Aorta (tissue), 5 donors: ENCODE results near the gene MICAL2. TPM values are rescaled to one million over a fixed set of nuclear protein-coding genes. Genes with fewer than 3 reads are reported as not detected.

Experiments
- ATAC-seq: fragments of 200-7000 bp; cut with Tn5 transposase; one replicate; pipeline ENCODE4 v1.9.1; 2022; ENCODE audit warnings: moderate library complexity; ENCODE audit not compliant: low FRiP score
- DNase-seq, 2 donors: peaks; one replicate each; pipeline ENCODE4 v3.0.0-alpha.2; 2020
- H3K27ac ChIP-seq, 2 donors: one replicate each; pipeline ENCODE4 v1.5.1; 2013; ENCODE audit warnings: low read length in 2 of 2, mild to moderate bottlenecking in 2 of 2, moderate library complexity in 2 of 2, control low read depth in 1 of 2, inconsistent platforms in 1 of 2, low read depth in 1 of 2
- H3K27me3 ChIP-seq, 2 donors: one replicate each; pipeline ENCODE4 v1.6.1; 2013; ENCODE audit warnings: control low read depth in 1 of 2, low read length in 1 of 2, mild to moderate bottlenecking in 1 of 2, moderate library complexity in 1 of 2; ENCODE audit not compliant: insufficient read depth in 2 of 2, control insufficient read depth in 1 of 2
- H3K36me3 ChIP-seq, 2 donors: one replicate each; pipeline ENCODE4 v1.6.1; 2013; ENCODE audit warnings: control low read depth in 1 of 2, low read length in 1 of 2, mild to moderate bottlenecking in 1 of 2; ENCODE audit not compliant: insufficient read depth in 2 of 2, control insufficient read depth in 1 of 2
- H3K4me1 ChIP-seq, 2 donors: one replicate each; pipeline ENCODE4 v1.6.1; 2013; ENCODE audit warnings: low read length in 2 of 2, control low read depth in 1 of 2, mild to moderate bottlenecking in 1 of 2, moderate library complexity in 1 of 2; ENCODE audit not compliant: insufficient read depth in 2 of 2, control insufficient read depth in 1 of 2
- H3K4me3 ChIP-seq, 2 donors: one replicate each; pipeline ENCODE4 v1.5.1; 2013; ENCODE audit warnings: low read length in 2 of 2, control low read depth in 1 of 2, mild to moderate bottlenecking in 1 of 2
- H3K9me3 ChIP-seq: one replicate; pipeline ENCODE4 v1.6.1; 2013; ENCODE audit warnings: mild to moderate bottlenecking, low read length; ENCODE audit not compliant: control insufficient read depth
- WGBS, 2 donors: extraction: QIAGEN DNeasy Blood & Tissue Kit; methylation state at CpG; one replicate each; pipeline ENCODE4 v1.1.7; 2013; 5-methylcytosine and 5-hydroxymethylcytosine counted together
- intact Hi-C, 2 donors: fragments of 100-400 bp; cut with DNase I; formaldehyde crosslinking; loops; one replicate each; pipeline versions ENCODE4 v1.14.2 to v1.15.0; 2022
- polyA plus RNA-seq, 2 donors: library from polyadenylated mRNA; stranded (reverse); fragments of 200-250 nt; gene quantifications; one replicate each; pipeline ENCODE4 v1.2.3, GENCODE V29; 2013
- total RNA-seq, 2 donors: library from RNA; stranded (reverse); fragmentation: NEBNext Ultra II Directional; extraction: Animal tissue kit (Norgen Biotek cat#: 25700); gene quantifications; one replicate each; pipeline ENCODE4 v1.2.1, GENCODE V29; 2021
- donor health status: healthy with polysubstance abuse.
- donor health status: Bipolar disorder and iron deficiency.
- donor health status: DM: no; HTN: no; CAD: no.
- donor health status: DM: no; HTN: no; CAD: no.
- donor health status: DM: yes; HTN: yes; CAD: no.

Gene MICAL2
- total and polyA plus RNA-seq, 4 donors = 87.7 to 605 (median 280) TPM

DNA sequence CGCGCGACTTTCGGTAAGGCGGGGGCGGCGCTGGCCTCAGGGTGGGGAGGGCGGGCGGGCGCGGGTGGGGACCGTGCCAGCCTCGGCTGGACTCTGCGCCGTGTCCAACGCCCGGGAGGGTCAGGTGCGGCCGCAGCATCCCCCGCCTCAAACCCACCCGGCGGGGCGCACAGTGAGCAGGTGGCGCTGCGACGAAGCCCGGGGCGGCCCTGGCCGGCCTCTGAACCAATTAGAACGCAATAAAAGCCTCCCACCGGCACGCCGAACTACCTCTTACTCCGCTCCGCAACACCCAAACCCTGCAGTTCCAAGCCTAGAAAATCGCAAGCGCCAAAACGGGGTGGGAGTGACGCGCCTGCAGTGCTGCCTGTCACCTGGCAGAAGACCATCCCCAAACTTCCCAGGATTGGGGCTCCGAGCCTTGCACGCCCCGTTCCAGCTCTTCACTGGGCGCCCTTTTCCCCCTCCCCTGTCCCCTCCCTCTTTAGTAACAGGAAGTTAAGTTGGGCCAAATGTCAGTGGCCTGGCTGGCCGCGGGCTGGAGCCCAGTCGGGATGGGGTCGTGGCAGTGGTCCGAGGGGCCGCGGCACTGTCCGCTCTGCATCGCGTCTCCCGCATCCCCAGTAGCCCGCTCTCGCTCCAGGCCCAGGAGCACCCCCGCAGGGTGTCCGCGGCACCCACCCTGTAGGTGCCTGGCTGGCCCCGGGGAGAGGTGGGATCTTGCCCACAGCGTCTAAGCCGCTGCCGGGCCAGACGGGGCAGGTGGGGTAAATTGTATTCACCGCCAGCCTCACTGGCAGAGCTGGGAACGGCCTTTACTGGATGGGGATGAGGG is 541 bp downstream of the MICAL2 start:
- Histone ChIP-seq H3K27ac (peak overlapping the region; percentile 83 to 90), H3K27me3 (no peaks in the 10 kb centered on the region), H3K4me3 (peak overlapping the region; percentile 63 to 69), H3K36me3 (no peaks in the 10 kb centered on the region), H3K4me1 (peaks cover 2 to 5% of the 10 kb centered on the region in 2 donors), H3K9me3 (no peaks in the 10 kb centered on the region)
- DNase-seq (peak; percentile 68 to 81), ATAC-seq (peak; percentile 45)
- 2% methylated on average over 62 to 67 of the region's 67 CpGs for WGBS, 2 donors
- intact Hi-C loops = loop anchor here (2.0 to 10.0 kb wide), 4 partner anchors 20 to 126 kb away; no protein-coding TSS in a partner anchor

DNA sequence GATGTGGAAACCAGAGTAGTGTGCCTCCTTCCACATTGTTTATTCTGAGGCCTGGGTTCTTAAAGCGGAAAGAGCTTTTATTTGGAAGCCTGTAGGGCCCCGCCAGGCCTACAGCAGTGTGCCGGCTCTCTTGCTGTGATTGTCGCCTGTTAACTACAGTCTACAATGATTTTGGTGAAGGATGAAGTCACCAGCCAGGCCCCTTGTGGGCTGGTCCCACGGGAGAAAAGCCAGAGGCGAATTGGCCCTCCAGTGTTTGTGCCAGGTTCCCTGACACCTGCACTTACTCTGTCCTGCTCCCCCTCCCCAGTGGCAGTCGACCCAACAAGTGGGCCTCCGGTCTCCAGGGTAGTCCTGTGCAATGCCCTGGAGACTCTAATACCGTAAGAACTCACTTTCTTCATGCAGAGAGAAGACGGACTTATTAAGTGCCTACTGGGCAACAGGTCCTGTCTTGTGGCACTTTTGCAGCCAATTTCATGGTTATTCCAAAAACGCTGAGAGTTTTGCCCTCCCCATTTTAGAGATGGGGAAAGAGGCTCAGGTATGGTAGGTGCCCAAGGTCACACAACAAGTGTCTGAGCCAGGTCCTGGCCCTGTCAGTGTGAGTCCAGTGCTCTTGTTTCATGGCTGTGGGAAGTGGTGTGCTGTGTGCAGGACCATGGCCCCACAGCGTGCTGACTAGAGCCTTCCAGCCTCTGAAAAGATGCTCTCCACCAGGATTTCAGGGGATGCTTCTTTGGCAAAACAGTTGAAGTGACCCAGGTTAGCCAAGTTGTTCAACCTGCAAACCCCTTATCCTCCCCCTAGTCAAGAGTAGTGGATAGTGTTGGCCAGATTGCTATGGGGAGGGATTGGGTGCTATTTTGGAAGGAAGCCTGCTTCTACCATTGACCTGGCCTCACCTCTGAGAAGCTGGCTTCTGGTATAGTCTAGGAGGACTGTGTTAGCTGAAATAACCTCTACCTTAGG is 1.4 kb downstream of the MICAL2 start:
- Histone ChIP-seq H3K27me3 (no peaks in the 10 kb centered on the region), H3K4me3 (peak overlapping the region; percentile 63 to 69), H3K36me3 (peaks cover 0 to 1% of the 10 kb centered on the region in 2 donors), H3K9me3 (no peaks in the 10 kb centered on the region), H3K27ac (peak overlapping the region; percentile 83 to 90), H3K4me1 (peaks cover 2 to 9% of the 10 kb centered on the region in 2 donors)
- ATAC-seq = peak; percentile 0
- intact Hi-C loops = loop anchor here (2.0 to 10.0 kb wide), 4 partner anchors 21 to 125 kb away; no protein-coding TSS in a partner anchor
- peak; percentile 65 to 81 for DNase-seq
- WGBS, 2 donors = 4 to 7% methylated on average over 12 of the region's 12 CpGs

DNA sequence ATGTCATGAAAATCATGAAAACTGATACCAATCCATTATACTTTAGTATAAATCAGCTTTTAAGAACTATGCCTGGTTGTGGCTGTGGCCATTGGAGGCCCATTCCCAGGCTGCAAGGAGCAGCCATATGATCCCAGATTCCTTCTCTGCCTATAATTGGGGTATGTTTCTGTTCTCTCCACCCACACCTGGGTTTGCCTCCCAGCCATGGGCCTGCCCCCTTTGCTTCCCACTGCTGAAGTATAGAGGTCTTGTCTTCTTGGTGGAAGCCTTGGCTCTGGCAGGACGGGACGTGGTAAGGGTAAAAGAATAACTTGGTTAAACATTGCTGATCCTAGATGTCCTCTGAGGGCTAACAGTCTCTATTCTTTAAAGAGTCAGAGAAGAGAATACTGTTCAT is 2.4 kb downstream of the MICAL2 start:
- H3K27ac ChIP-seq = peak overlapping the region; percentile 73 to 87
- ATAC-seq = no peak
- H3K9me3 ChIP-seq = no peaks in the 10 kb centered on the region
- WGBS, 2 donors = 4 to 5% methylated on average over 2 of the region's 2 CpGs
- H3K27me3 ChIP-seq = no peaks in the 10 kb centered on the region
- intact Hi-C loops = loop anchor here (5.0 to 10.0 kb wide), 3 partner anchors 50 to 125 kb away; no protein-coding TSS in a partner anchor
- peak overlapping the region; percentile 51 to 69 for H3K4me3 ChIP-seq
- H3K36me3 ChIP-seq = peaks cover 0 to 1% of the 10 kb centered on the region in 2 donors
- peaks cover 6 to 11% of the 10 kb centered on the region in 2 donors for H3K4me1 ChIP-seq
- DNase-seq = peak in 1 of 2 donors; percentile 8

- peak in 1 of 2 donors; percentile 41 for DNase-seq
- H3K27me3 ChIP-seq = no peaks in the 10 kb centered on the region
- peak overlapping the region; percentile 51 to 69 for H3K4me3 ChIP-seq
- 9 to 10% methylated on average over 8 of the region's 8 CpGs for WGBS, 2 donors
- peaks cover 8 to 11% of the 10 kb centered on the region in 2 donors for H3K4me1 ChIP-seq
- H3K9me3 ChIP-seq = no peaks in the 10 kb centered on the region
- intact Hi-C loops = loop anchor here (5.0 to 10.0 kb wide), 3 partner anchors 49 to 124 kb away; no protein-coding TSS in a partner anchor
- H3K36me3 ChIP-seq = peaks cover 0 to 1% of the 10 kb centered on the region in 2 donors
- ATAC-seq = no peak
- H3K27ac ChIP-seq = peak overlapping the region; percentile 73 to 77
Measured at GRCh38 chr11:12113294-12113693, 2.9 kb downstream of the MICAL2 start.

GRCh38 chr11:12114193-12115033 is 4.0 kb downstream of the MICAL2 start:
- ATAC-seq = no peak
- H3K36me3 ChIP-seq = peaks cover 0 to 1% of the 10 kb centered on the region in 2 donors
- peak overlapping the region; percentile 68 to 83 for H3K27ac ChIP-seq
- DNase-seq = peak in 1 of 2 donors; percentile 68
- no peaks in the 10 kb centered on the region for H3K9me3 ChIP-seq
- peaks cover 13 to 14% of the 10 kb centered on the region in 2 donors for H3K4me1 ChIP-seq
- intact Hi-C loops = loop anchor here (5.0 to 10.0 kb wide), 3 partner anchors 48 to 123 kb away; no protein-coding TSS in a partner anchor
- 8 to 9% methylated on average over 21 of the region's 21 CpGs for WGBS, 2 donors
- no peaks in the 10 kb centered on the region for H3K27me3 ChIP-seq
- peak overlapping the region; percentile 24 to 40 for H3K4me3 ChIP-seq

- DNase-seq (no peak), ATAC-seq (no peak)
- Histone ChIP-seq H3K4me1 (peaks cover 13 to 21% of the 10 kb centered on the region in 2 donors), H3K27me3 (no peaks in the 10 kb centered on the region), H3K9me3 (no peaks in the 10 kb centered on the region), H3K36me3 (peaks cover 0 to 1% of the 10 kb centered on the region in 2 donors), H3K27ac (peak overlapping the region; percentile 6 to 78), H3K4me3 (no peak overlapping the region)
- intact Hi-C loops = loop anchor here in 1 of 2 donors (10.0 kb wide), 1 partner anchor 118 kb away; no protein-coding TSS in a partner anchor
- 32 to 42% methylated on average over 9 of the region's 9 CpGs for WGBS, 2 donors
Measured at GRCh38 chr11:12116425-12117032, 6.1 kb downstream of the MICAL2 start.

DNA sequence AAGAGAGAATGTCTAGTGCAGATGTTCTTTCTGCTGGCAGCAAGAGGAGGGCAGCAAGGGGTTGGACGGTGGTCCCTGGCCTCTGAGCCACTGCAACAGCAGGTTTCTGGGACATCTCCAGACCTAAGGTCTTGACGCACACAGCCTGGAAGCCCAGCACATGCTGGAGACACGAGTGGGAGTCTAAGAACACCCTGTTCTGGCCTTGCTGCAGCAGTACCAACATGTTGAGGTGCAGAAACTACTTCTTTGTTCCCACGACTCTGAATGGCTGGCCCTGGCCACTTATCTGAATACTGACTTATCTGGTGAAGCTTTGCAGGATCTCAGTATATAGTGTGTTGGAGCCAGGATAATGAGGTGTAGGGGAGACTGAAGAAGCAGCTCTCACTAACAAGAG is 6.8 kb downstream of the MICAL2 start:
- H3K9me3 ChIP-seq = no peaks in the 10 kb centered on the region
- intact Hi-C loops = loop anchor here in 1 of 2 donors (10.0 kb wide), 1 partner anchor 118 kb away; no protein-coding TSS in a partner anchor
- H3K27ac ChIP-seq = peak overlapping the region; percentile 64 to 78
- peaks cover 0 to 1% of the 10 kb centered on the region in 2 donors for H3K36me3 ChIP-seq
- peaks cover 13 to 21% of the 10 kb centered on the region in 2 donors for H3K4me1 ChIP-seq
- no peaks in the 10 kb centered on the region for H3K27me3 ChIP-seq
- no peak overlapping the region for H3K4me3 ChIP-seq
- 1 to 6% methylated on average over 4 of the region's 4 CpGs for WGBS, 2 donors
- no peak for DNase-seq
- no peak for ATAC-seq
